HEK293T (cell line): ENCODE data around the gene TTLL12.
A peak's percentile ranks its signal among the peaks of the same experiment; 100 is the strongest.

Experiments
- CTCF ChIA-PET: fragments of 350-600 bp; formaldehyde crosslinking; extraction: SDS; loops from one replicate; lab custom pipeline; 2021; ENCODE audit warnings: antibody characterized with exemption, inconsistent platforms; lab: Yijun Ruan, JAX
- POLR2A ChIA-PET: fragments of 350-600 bp; formaldehyde crosslinking; extraction: SDS; loops from one replicate; lab custom pipeline; 2020; ENCODE audit warnings: antibody characterized with exemption, inconsistent platforms; lab: Yijun Ruan, JAX
- DNase-seq: peaks from one replicate; pipeline ENCODE4 v3.0.0; 2012; ENCODE audit warnings: mixed read lengths; ENCODE audit errors: extremely low spot score
- ARNT ChIP-seq: fragments of 450-650 bp; IDR thresholded peaks from 2 replicates; pipeline ENCODE4 v1.6.1; 2017; ENCODE audit warnings: mild to moderate bottlenecking
- BHLHE40 ChIP-seq: fragments of 450-650 bp; IDR thresholded peaks from 2 replicates; pipeline ENCODE4 v1.6.1; 2016; ENCODE audit warnings: mild to moderate bottlenecking, moderate library complexity, borderline replicate concordance
- CTBP1 ChIP-seq: fragments of 450-650 bp; IDR thresholded peaks from 2 replicates; pipeline ENCODE4 v1.6.1; 2016; ENCODE audit warnings: borderline replicate concordance
- ELF4 ChIP-seq: fragments of 450-650 bp; IDR thresholded peaks from 2 replicates; pipeline ENCODE4 v1.6.1; 2017; ENCODE audit warnings: antibody characterized with exemption
- FOXA1 ChIP-seq: fragments of 450-650 bp; IDR thresholded peaks from 2 replicates; pipeline ENCODE4 v1.6.1; 2016; ENCODE audit warnings: mild to moderate bottlenecking
- FOXK2 ChIP-seq: fragments of 450-650 bp; IDR thresholded peaks from 2 replicates; pipeline ENCODE4 v1.6.1; 2016; ENCODE audit warnings: mild to moderate bottlenecking
- FOXM1 ChIP-seq: fragments of 450-650 bp; IDR thresholded peaks from 2 replicates; pipeline ENCODE4 v1.6.1; 2017; ENCODE audit warnings: mild to moderate bottlenecking, borderline replicate concordance
- HDGF ChIP-seq: fragments of 450-650 bp; IDR thresholded peaks from 2 replicates; pipeline ENCODE4 v1.6.1; 2017; ENCODE audit warnings: antibody characterized with exemption, borderline replicate concordance
- L3MBTL2 ChIP-seq: fragments of 450-650 bp; conservative IDR thresholded peaks from 2 replicates; pipeline ENCODE4 v1.6.1; 2016; ENCODE audit warnings: mild to moderate bottlenecking
- LEF1 ChIP-seq: fragments of 450-650 bp; IDR thresholded peaks from 2 replicates; pipeline ENCODE4 v1.6.1; 2017; ENCODE audit warnings: mild to moderate bottlenecking, borderline replicate concordance
- NFRKB ChIP-seq: fragments of 450-650 bp; IDR thresholded peaks from 2 replicates; pipeline ENCODE4 v1.6.1; 2016; ENCODE audit warnings: mild to moderate bottlenecking, moderate library complexity
- SP1 ChIP-seq: fragments of 450-650 bp; IDR thresholded peaks from 2 replicates; pipeline ENCODE4 v1.6.1; 2017
- SUZ12 ChIP-seq: fragments of 450-650 bp; IDR thresholded peaks from 2 replicates; pipeline ENCODE4 v1.6.1; 2016; ENCODE audit warnings: mild to moderate bottlenecking
- TARDBP ChIP-seq: fragments of 450-650 bp; IDR thresholded peaks from 2 replicates; pipeline ENCODE4 v1.6.1; 2016
- ZNF384 ChIP-seq: fragments of 450-650 bp; IDR thresholded peaks from 2 replicates; pipeline ENCODE4 v1.6.1; 2016
- TF ChIP-seq, protein P1 (sequence below): fragments of 450-650 bp; IDR thresholded peaks from 2 replicates; pipeline ENCODE4 v1.6.1; 2016

Gene TTLL12

DNA sequence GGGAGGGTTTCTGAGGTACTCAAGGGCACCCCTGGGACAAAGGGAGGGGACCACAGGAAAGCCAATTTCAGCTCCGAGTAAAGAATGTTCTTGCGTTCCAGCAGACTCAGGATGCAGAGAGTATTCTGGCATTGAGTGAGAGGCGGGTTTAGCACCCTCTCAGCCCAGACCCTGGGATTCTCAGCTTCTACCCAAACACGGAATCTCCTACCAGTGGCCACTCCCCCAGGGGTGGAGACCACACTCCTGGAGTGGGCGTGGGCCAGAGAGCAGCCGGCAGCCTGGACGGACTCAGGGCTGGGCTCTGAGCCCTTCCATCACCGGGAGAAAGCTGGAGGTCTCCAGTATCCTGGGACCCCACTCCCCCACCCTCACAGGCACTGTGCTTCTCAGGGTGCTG is 26.1 kb upstream of the TTLL12 start:
- TF ChIP-seq SP1, result no peak
- no peak for TF ChIP-seq TARDBP
- no peak for TF ChIP-seq FOXK2
- TF ChIP-seq ZNF384, result no peak
- no peak for TF ChIP-seq FOXM1
- TF ChIP-seq HDGF, result no peak
- no peak for TF ChIP-seq CTBP1
- no peak for TF ChIP-seq ELF4
- no peak for TF ChIP-seq BHLHE40
- TF ChIP-seq FOXA1, result no peak
- TF ChIP-seq, protein P1, sequence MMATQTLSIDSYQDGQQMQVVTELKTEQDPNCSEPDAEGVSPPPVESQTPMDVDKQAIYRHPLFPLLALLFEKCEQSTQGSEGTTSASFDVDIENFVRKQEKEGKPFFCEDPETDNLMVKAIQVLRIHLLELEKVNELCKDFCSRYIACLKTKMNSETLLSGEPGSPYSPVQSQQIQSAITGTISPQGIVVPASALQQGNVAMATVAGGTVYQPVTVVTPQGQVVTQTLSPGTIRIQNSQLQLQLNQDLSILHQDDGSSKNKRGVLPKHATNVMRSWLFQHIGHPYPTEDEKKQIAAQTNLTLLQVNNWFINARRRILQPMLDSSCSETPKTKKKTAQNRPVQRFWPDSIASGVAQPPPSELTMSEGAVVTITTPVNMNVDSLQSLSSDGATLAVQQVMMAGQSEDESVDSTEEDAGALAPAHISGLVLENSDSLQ, result no peak
- TF ChIP-seq ARNT, result no peak
- no peak for TF ChIP-seq NFRKB
- no peak for TF ChIP-seq SUZ12
- no peak for TF ChIP-seq LEF1
- TF ChIP-seq L3MBTL2, result no peak
- POLR2A ChIA-PET, result interaction anchor here (1.4 to 4.6 kb wide), 2 partner anchors 26 to 62 kb away, joined by 3 to 25 read pairs; partner anchors contain the start of gene TTLL12
- peak; percentile 45 for DNase-seq
- CTCF ChIA-PET, result interaction anchor here (0.5 to 1.5 kb wide), 4 partner anchors 16 to 168 kb away, joined by 3 to 6 read pairs (median 4); no protein-coding TSS in a partner anchor

DNA sequence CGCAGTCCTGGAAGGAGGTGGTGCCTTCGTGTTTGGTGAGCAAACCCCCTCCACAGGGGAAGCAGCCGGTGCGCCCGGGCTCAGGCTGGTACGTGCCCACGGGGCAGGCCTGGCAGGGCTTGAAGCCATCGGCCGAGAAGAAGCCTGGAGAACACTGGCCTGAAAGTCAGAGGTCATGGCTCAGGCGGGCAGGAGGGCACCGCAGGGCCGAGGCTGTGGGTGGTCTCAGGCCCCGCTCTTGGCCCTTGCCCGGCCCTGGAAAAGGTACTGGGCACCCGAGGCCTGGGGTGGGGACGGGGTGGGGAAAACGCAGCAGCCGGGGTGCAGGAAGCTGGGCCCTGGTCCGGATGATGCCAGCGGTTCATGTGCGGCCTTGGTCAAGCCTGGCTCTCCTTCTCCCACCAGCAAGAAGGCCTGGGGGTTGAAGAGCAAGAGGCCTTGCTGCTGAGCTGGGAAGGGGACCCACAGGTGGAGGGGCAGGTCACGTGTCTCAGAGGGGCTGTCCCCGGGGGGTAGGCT is 25.6 kb upstream of the TTLL12 start:
- no peak for DNase-seq
- TF ChIP-seq HDGF, result no peak
- no peak for TF ChIP-seq L3MBTL2
- TF ChIP-seq, protein P1, result no peak
- no peak for TF ChIP-seq ARNT
- TF ChIP-seq ZNF384, result no peak
- TF ChIP-seq ELF4, result no peak
- TF ChIP-seq FOXK2, result no peak
- TF ChIP-seq TARDBP, result no peak
- TF ChIP-seq BHLHE40, result no peak
- no peak for TF ChIP-seq LEF1
- TF ChIP-seq CTBP1, result no peak
- no peak for TF ChIP-seq SP1
- ChIA-PET CTCF (interaction anchor here (0.5 to 1.5 kb wide), 5 partner anchors 16 to 169 kb away, joined by 3 to 6 read pairs (median 3); no protein-coding TSS in a partner anchor), POLR2A (interaction anchor here (1.4 to 4.6 kb wide), 2 partner anchors 25 to 62 kb away, joined by 3 to 25 read pairs; partner anchors contain the start of gene TTLL12)

DNA sequence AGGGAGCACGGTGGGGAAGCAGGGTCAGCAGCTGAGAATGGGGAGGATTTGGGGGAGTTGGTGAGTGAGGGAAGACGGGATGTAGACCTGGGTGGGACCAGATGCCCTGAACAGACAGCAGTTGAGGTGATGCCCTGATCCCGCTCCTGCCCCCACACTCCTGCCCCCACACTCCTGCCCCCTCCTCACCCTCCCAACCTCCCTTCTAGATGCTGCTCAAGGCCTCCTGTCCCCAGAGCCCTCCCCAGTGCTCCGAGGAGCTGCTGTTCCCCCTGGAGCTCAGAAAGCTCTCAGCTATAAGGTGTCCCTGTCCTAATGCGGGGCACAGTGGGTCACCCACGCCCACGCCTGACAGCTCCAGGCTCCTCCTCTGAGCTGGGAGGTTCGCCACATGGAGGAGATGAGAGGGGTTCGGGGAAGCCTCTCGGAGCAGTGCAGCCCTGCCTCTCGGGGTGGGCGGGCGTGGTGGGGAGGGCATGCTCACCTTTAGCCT is 25.1 kb upstream of the TTLL12 start:
- ChIA-PET POLR2A (interaction anchor here (1.4 kb wide), 1 partner anchor 61 kb away, joined by 3 read pairs; no protein-coding TSS in a partner anchor), CTCF (interaction anchor here (0.6 to 1.3 kb wide), 3 partner anchors 19 to 132 kb away, joined by 3 to 4 read pairs (median 3); no protein-coding TSS in a partner anchor)
- DNase-seq, result no peak
- TF ChIP-seq TARDBP, result no peak
- no peak for TF ChIP-seq FOXA1
- TF ChIP-seq CTBP1, result no peak
- TF ChIP-seq ARNT, result no peak
- no peak for TF ChIP-seq LEF1
- no peak for TF ChIP-seq ELF4
- TF ChIP-seq, protein P1, result no peak

DNA sequence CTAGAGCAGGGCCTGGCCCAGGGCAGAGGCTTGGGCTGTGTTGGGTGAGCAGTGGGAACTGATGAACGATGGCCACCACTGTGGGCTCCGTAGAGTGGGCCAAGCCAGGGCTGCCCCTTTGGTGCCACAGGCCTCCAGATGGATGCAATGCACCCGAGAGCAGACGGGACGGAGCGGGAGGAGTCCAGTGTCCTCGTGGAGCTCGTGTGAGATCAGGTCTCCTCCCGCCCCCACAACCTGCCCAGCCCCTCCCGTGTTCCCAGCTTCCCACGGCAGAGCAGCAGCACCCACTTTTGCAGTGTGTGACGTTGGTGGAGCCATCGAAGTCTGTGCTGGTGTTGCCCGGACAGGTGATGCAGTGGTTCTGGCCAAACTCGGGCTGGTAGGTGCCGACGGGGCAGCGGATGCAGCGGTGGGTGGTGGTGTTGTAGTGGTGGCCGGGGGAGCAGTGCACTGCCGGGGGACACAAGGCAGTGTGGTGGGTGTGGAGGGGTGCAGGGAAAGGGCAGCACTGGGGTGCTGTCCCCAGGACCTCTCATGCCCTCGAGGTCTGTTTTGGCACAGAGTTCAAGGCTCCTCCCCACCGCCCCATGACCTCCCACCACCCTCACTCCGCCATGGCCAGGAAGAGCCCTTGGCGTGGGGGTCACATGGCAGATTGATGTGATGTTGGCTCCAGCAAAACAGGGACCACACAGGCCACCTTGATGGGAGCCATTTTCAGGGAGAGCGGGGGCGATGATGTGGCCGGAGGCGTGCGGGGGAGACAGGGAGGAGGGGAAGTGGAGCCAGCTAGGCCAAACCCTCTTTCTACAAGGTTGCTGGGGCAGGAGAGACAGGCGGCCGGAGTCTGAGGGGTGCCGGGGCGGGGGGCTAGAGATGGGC is 23.9 kb upstream of the TTLL12 start:
- ChIA-PET CTCF (interaction anchor here (0.6 kb wide), 1 partner anchor 133 kb away, joined by 3 read pairs; no protein-coding TSS in a partner anchor), POLR2A (interaction anchor here (1.2 kb wide), 1 partner anchor 23 kb away, joined by 3 read pairs; no protein-coding TSS in a partner anchor)
- no peak for TF ChIP-seq FOXK2
- DNase-seq, result no peak

DNA sequence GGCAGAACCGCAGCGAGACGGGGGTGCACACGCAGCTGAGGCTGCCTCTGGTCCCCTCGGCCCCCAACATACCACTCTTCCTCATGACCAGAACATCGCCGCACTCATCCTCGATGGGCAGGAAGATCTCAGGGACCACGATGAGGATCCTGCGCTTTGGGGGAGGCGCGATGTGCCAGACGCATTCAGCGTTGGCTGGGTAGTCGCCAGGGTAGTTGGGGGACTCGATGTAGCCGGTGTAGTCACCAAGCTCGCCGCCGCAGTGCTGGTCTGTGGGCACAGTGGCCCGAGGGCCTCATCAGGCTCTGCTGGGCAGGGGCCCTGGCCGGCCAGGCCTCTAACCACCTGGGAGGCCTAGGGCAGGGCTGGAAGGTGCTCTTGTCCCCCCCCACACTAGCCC is 23.0 kb upstream of the TTLL12 start:
- CTCF ChIA-PET, result no interaction called here
- TF ChIP-seq ELF4 (no peak), BHLHE40 (no peak), SUZ12 (no peak), FOXA1 (no peak), ARNT (no peak), FOXK2 (no peak), L3MBTL2 (no peak), HDGF (no peak), TARDBP (no peak), FOXM1 (no peak), CTBP1 (no peak)
- TF ChIP-seq, protein P1, result no peak
- DNase-seq, result no peak
- POLR2A ChIA-PET, result interaction anchor here (1.1 kb wide), 1 partner anchor 23 kb away, joined by 6 read pairs; the partner anchor contains the start of gene TTLL12
